HepG2 (cell line): Measurements from ENCODE around the gene HMGCS2.

ENCODE experiments used
- ARHGAP35 ChIP-seq: sonication (generic); formaldehyde crosslinking; IDR thresholded peaks from 2 replicates; pipeline ENCODE4 v1.9.0; 2022; ENCODE audit warnings: mild to moderate bottlenecking, inconsistent platforms, moderate library complexity, missing genetic modification reagents, borderline replicate concordance
- CTCF ChIP-seq: sonication (generic); formaldehyde crosslinking; IDR thresholded peaks from 2 replicates; pipeline ENCODE4 v1.5.0; 2020; ENCODE audit warnings: mild to moderate bottlenecking, missing genetic modification reagents, moderate library complexity
- HNRNPL ChIP-seq: fragments of 200-400 bp; formaldehyde crosslinking; IDR thresholded peaks from 2 replicates; pipeline ENCODE4 v1.6.1; 2017; ENCODE audit warnings: mild to moderate bottlenecking, low read depth, low read length
- MED8 ChIP-seq: sonication (generic); formaldehyde crosslinking; IDR thresholded peaks from 2 replicates; pipeline ENCODE4 v1.8.1; 2023; ENCODE audit warnings: mild to moderate bottlenecking, missing genetic modification reagents; ENCODE audit not compliant: insufficient replicate concordance
- POLR2A ChIP-seq, 2 experiments: IDR thresholded peaks; 2 replicates each; pipeline ENCODE4 v1.6.1; 2011; ENCODE audit warnings: low read depth in 2 of 2, low read length in 2 of 2, mild to moderate bottlenecking in 1 of 2, moderate library complexity in 1 of 2; ENCODE audit not compliant: insufficient read depth in 1 of 2
- PRPF4 ChIP-seq: fragments of 200-400 bp; formaldehyde crosslinking; IDR thresholded peaks from 2 replicates; pipeline ENCODE4 v1.6.1; 2016; ENCODE audit warnings: low read length, low read depth; ENCODE audit not compliant: poor library complexity, severe bottlenecking
- REST ChIP-seq, 2 experiments: IDR thresholded peaks; 2 replicates each; pipeline ENCODE4 v1.6.1; 2011 to 2012; ENCODE audit warnings: low read length in 2 of 2, borderline replicate concordance in 1 of 2, low read depth in 1 of 2, mild to moderate bottlenecking in 1 of 2, moderate library complexity in 1 of 2
- RNF2 ChIP-seq: fragments of 450-650 bp; conservative IDR thresholded peaks from 2 replicates; pipeline ENCODE4 v1.6.1; 2016; ENCODE audit warnings: low read depth
- SOX5 ChIP-seq: IDR thresholded peaks from 2 replicates; pipeline ENCODE4 v1.6.1; 2016; ENCODE audit warnings: borderline replicate concordance
- ZUFSP ChIP-seq: sonication (generic); formaldehyde crosslinking; IDR thresholded peaks from 2 replicates; pipeline ENCODE4 v1.9.0; 2021; ENCODE audit warnings: missing genetic modification reagents, mild to moderate bottlenecking, borderline replicate concordance
- TF ChIP-seq, protein P1 (sequence below): sonication (generic); formaldehyde crosslinking; IDR thresholded peaks from 2 replicates; pipeline ENCODE4 v1.4.0; 2020; ENCODE audit warnings: missing genetic modification reagents

DNA sequence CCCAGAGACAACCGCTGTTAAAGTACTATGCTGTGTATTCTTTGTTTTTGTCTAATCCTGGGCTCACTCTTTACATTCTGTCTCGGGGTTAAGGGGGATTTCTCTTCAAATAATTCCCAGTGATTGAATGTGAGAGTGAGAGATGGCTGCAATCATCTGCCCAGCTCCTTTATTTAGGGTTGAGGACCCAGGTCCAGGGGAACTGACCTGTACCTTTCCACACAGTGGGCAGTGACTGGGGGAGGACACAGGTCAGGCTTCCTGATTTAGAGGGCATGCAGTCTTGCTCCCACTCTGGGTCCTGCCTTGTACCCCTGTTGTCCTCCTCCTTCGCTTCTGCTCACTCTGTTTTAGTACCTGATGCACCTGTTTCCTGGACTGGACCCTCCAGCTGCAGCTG is 35.0 kb downstream of the HMGCS2 start:
- TF ChIP-seq POLR2A (IDR thresholded peaks at IDR 0.05; ENCODE audit: insufficient read depth in 1 of 2, low read depth in 2 of 2, low read length in 2 of 2) (no peak), HNRNPL (no peak), RNF2 (no peak), CTCF (no peak), REST (IDR thresholded peaks at IDR 0.05; ENCODE audit: borderline replicate concordance in 1 of 2, low read depth in 1 of 2, low read length in 2 of 2) (no peak), ARHGAP35 (CRISPR knock-in tag) (no peak), SOX5 (CRISPR knock-in tag) (no peak), PRPF4 (no peak), MED8 (CRISPR knock-in tag) (no peak), ZUFSP (CRISPR knock-in tag) (no peak)
- TF ChIP-seq, protein P1, sequence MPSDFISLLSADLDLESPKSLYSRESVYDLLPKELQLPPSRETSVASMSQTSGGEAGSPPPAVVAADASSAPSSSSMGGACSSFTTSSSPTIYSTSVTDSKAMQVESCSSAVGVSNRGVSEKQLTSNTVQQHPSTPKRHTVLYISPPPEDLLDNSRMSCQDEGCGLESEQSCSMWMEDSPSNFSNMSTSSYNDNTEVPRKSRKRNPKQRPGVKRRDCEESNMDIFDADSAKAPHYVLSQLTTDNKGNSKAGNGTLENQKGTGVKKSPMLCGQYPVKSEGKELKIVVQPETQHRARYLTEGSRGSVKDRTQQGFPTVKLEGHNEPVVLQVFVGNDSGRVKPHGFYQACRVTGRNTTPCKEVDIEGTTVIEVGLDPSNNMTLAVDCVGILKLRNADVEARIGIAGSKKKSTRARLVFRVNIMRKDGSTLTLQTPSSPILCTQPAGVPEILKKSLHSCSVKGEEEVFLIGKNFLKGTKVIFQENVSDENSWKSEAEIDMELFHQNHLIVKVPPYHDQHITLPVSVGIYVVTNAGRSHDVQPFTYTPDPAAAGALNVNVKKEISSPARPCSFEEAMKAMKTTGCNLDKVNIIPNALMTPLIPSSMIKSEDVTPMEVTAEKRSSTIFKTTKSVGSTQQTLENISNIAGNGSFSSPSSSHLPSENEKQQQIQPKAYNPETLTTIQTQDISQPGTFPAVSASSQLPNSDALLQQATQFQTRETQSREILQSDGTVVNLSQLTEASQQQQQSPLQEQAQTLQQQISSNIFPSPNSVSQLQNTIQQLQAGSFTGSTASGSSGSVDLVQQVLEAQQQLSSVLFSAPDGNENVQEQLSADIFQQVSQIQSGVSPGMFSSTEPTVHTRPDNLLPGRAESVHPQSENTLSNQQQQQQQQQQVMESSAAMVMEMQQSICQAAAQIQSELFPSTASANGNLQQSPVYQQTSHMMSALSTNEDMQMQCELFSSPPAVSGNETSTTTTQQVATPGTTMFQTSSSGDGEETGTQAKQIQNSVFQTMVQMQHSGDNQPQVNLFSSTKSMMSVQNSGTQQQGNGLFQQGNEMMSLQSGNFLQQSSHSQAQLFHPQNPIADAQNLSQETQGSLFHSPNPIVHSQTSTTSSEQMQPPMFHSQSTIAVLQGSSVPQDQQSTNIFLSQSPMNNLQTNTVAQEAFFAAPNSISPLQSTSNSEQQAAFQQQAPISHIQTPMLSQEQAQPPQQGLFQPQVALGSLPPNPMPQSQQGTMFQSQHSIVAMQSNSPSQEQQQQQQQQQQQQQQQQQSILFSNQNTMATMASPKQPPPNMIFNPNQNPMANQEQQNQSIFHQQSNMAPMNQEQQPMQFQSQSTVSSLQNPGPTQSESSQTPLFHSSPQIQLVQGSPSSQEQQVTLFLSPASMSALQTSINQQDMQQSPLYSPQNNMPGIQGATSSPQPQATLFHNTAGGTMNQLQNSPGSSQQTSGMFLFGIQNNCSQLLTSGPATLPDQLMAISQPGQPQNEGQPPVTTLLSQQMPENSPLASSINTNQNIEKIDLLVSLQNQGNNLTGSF (CRISPR knock-in tag) = no peak
